ENCODE measurements around the gene PCDH18.

GRCh38 chr4:137471895-137472294 is 60.4 kb downstream of the PCDH18 start:
- TF ChIP-seq EZH2 (IDR thresholded peaks at IDR 0.05; ENCODE audit: borderline replicate concordance, low read length) = no peak
- TF ChIP-seq, protein P1, sequence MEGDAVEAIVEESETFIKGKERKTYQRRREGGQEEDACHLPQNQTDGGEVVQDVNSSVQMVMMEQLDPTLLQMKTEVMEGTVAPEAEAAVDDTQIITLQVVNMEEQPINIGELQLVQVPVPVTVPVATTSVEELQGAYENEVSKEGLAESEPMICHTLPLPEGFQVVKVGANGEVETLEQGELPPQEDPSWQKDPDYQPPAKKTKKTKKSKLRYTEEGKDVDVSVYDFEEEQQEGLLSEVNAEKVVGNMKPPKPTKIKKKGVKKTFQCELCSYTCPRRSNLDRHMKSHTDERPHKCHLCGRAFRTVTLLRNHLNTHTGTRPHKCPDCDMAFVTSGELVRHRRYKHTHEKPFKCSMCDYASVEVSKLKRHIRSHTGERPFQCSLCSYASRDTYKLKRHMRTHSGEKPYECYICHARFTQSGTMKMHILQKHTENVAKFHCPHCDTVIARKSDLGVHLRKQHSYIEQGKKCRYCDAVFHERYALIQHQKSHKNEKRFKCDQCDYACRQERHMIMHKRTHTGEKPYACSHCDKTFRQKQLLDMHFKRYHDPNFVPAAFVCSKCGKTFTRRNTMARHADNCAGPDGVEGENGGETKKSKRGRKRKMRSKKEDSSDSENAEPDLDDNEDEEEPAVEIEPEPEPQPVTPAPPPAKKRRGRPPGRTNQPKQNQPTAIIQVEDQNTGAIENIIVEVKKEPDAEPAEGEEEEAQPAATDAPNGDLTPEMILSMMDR (conservative IDR thresholded peaks at IDR 0.05 in 1 of 2, IDR thresholded peaks at IDR 0.05 in 1 of 2; ENCODE audit: extremely low read depth in 1 of 2, insufficient read depth in 1 of 2, low read depth in 1 of 2, low read length in 2 of 2) = no peak
